ENCODE results near the gene ZNF513.
A peak's percentile ranks its signal among the peaks of the same experiment; 100 is the strongest.

Gene ZNF513

DNA sequence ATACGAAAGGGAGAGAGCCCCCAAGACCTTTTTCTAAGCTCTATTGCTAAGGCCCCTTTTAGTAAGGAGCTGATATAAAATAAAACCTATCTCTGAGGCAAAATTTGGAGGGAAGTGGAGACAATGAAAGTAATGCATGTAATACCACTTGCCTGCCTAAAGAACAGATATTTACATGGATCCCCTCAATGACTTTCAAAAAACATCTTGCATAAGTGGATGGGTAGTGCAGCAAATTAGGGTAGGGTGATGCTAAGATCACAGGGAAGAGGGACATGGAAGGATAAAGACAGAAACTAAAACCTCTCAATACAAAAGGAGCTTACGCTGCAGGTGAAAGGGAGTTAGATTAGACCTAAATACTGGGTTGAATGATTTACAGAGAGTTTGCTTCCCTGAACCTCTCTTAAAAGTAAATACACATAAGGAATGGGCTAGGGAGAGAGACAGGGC is 1.1 kb downstream of the ZNF513 start:
- Histone ChIP-seq H3K4me3 (ENCODE audit: low read length) (peak overlapping the region; percentile 87), H3K9me3 (ENCODE audit: control insufficient read depth, low read length) (no peaks in the 10 kb centered on the region), H3K36me3 (ENCODE audit: control insufficient read depth, insufficient read depth, low read length, severe bottlenecking) (peaks cover 69% of the 10 kb centered on the region), H3K27me3 (replicated peaks; ENCODE audit: control insufficient read depth, insufficient read depth, low read length) (no peaks in the 10 kb centered on the region), H3K9ac (ENCODE audit: low read length) (peak overlapping the region; percentile 92), H3K4me1 (ENCODE audit: control insufficient read depth, insufficient read depth, low read length) (peaks cover 39% of the 10 kb centered on the region)
- DNase-seq (ENCODE audit: low read depth), result no peak

- H3K4me3 ChIP-seq (ENCODE audit: low read length), result peak overlapping the region; percentile 87
- H3K9me3 ChIP-seq (ENCODE audit: control insufficient read depth, low read length), result no peaks in the 10 kb centered on the region
- H3K36me3 ChIP-seq (ENCODE audit: control insufficient read depth, insufficient read depth, low read length, severe bottlenecking), result peaks cover 69% of the 10 kb centered on the region
- peaks cover 40% of the 10 kb centered on the region for H3K4me1 ChIP-seq (ENCODE audit: control insufficient read depth, insufficient read depth, low read length)
- DNase-seq (ENCODE audit: low read depth), result no peak
- H3K9ac ChIP-seq (ENCODE audit: low read length), result peak overlapping the region; percentile 92
- H3K27me3 ChIP-seq (replicated peaks; ENCODE audit: control insufficient read depth, insufficient read depth, low read length), result no peaks in the 10 kb centered on the region
Observed at GRCh38 chr2:27378809-27379290, 1.7 kb downstream of the ZNF513 start.

GRCh38 chr2:27378096-27378808 is 2.3 kb downstream of the ZNF513 start:
- peaks cover 69% of the 10 kb centered on the region for H3K36me3 ChIP-seq (ENCODE audit: control insufficient read depth, insufficient read depth, low read length, severe bottlenecking)
- H3K4me3 ChIP-seq (ENCODE audit: low read length), result no peak overlapping the region
- H3K4me1 ChIP-seq (ENCODE audit: control insufficient read depth, insufficient read depth, low read length), result peaks cover 44% of the 10 kb centered on the region
- DNase-seq (ENCODE audit: low read depth), result no peak
- H3K9me3 ChIP-seq (ENCODE audit: control insufficient read depth, low read length), result no peaks in the 10 kb centered on the region
- no peaks in the 10 kb centered on the region for H3K27me3 ChIP-seq (replicated peaks; ENCODE audit: control insufficient read depth, insufficient read depth, low read length)
- peak overlapping the region; percentile 5 for H3K9ac ChIP-seq (ENCODE audit: low read length)

GRCh38 chr2:27377618-27378095 is 2.9 kb downstream of the ZNF513 start:
- no peak overlapping the region for H3K4me3 ChIP-seq (ENCODE audit: low read length)
- no peaks in the 10 kb centered on the region for H3K27me3 ChIP-seq (replicated peaks; ENCODE audit: control insufficient read depth, insufficient read depth, low read length)
- peak overlapping the region; percentile 5 for H3K9ac ChIP-seq (ENCODE audit: low read length)
- no peaks in the 10 kb centered on the region for H3K9me3 ChIP-seq (ENCODE audit: control insufficient read depth, low read length)
- no peak for DNase-seq (ENCODE audit: low read depth)
- peaks cover 72% of the 10 kb centered on the region for H3K36me3 ChIP-seq (ENCODE audit: control insufficient read depth, insufficient read depth, low read length, severe bottlenecking)
- H3K4me1 ChIP-seq (ENCODE audit: control insufficient read depth, insufficient read depth, low read length), result peaks cover 50% of the 10 kb centered on the region

DNA sequence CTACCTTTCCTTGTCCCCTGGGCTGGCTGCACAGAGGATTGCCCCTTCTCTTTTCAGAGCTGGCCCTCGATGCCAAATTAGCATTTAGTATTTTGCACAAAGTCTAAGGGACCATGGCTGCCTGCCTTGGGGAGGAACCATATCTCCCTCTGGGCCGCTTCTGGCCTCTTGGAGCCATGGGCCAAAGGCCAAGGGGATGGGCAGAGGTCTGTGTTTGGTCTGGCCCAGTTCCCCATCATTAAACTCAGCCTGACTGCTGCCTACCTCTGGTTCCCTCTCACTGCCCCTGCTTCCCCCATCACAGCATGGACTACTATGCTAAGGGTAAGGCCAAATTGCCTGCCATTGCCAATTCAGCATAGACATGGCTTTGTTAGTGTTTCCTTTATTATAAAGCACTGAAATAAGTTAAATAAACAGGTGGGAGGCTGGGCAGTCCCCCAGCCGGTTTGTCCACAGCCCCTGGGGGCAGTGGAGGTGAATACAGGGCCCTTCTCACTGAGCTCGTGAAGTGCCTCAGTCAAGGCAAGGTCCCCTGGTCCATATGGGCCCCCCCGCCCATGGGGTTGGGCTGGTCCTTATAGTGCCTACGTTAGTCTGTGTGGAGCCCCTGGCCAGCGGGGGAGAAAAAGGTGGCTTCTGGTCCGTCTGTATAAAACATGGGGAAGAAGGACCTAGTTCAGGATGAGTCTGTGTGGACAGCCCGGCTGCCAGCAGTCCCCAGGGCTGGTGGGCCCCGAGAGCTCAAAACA is 3.5 kb downstream of the ZNF513 start:
- DNase-seq (ENCODE audit: low read depth), result no peak
- H3K36me3 ChIP-seq (ENCODE audit: control insufficient read depth, insufficient read depth, low read length, severe bottlenecking), result peaks cover 73% of the 10 kb centered on the region
- no peak overlapping the region for H3K9ac ChIP-seq (ENCODE audit: low read length)
- no peaks in the 10 kb centered on the region for H3K9me3 ChIP-seq (ENCODE audit: control insufficient read depth, low read length)
- no peak overlapping the region for H3K4me3 ChIP-seq (ENCODE audit: low read length)
- no peaks in the 10 kb centered on the region for H3K27me3 ChIP-seq (replicated peaks; ENCODE audit: control insufficient read depth, insufficient read depth, low read length)
- H3K4me1 ChIP-seq (ENCODE audit: control insufficient read depth, insufficient read depth, low read length), result peaks cover 56% of the 10 kb centered on the region

DNA sequence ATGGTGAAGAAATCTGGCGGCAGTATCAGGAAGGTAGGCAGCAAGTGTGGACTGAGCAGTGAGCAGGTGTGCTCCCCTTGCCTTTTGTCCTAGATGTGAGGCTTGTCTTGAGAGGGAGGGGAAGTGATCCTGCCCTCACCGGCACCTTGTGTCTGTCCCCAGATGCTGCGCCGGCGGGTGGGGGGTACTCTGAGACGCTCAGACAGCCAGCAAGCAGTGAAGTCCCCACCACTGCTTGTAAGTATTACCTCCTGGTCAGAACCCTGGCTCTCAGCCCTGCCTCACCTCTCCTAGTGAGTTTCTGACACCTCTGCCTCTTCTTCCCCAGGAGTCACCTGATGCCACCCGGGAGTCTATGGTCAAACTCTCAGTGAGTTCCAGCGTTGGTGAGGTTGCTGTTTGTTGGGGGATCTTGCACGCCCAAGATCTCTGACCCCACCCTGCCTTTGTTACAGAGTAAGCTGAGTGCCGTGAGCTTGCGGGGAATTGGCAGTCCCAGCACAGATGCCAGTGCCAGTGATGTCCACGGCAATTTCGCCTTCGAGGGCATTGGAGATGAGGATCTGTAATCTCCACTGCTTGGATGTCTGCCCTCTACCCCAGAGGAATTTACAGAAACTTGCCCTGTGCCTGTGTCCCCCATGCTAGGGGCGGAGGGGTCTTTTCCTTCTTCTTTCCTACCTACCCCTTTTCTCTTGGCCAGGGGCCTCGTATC is 4.2 kb downstream of the ZNF513 start:
- no peaks in the 10 kb centered on the region for H3K27me3 ChIP-seq (replicated peaks; ENCODE audit: control insufficient read depth, insufficient read depth, low read length)
- peaks cover 60% of the 10 kb centered on the region for H3K4me1 ChIP-seq (ENCODE audit: control insufficient read depth, insufficient read depth, low read length)
- no peak overlapping the region for H3K9ac ChIP-seq (ENCODE audit: low read length)
- H3K4me3 ChIP-seq (ENCODE audit: low read length), result no peak overlapping the region
- no peak for DNase-seq (ENCODE audit: low read depth)
- H3K9me3 ChIP-seq (ENCODE audit: control insufficient read depth, low read length), result no peaks in the 10 kb centered on the region
- H3K36me3 ChIP-seq (ENCODE audit: control insufficient read depth, insufficient read depth, low read length, severe bottlenecking), result peaks cover 66% of the 10 kb centered on the region

DNA sequence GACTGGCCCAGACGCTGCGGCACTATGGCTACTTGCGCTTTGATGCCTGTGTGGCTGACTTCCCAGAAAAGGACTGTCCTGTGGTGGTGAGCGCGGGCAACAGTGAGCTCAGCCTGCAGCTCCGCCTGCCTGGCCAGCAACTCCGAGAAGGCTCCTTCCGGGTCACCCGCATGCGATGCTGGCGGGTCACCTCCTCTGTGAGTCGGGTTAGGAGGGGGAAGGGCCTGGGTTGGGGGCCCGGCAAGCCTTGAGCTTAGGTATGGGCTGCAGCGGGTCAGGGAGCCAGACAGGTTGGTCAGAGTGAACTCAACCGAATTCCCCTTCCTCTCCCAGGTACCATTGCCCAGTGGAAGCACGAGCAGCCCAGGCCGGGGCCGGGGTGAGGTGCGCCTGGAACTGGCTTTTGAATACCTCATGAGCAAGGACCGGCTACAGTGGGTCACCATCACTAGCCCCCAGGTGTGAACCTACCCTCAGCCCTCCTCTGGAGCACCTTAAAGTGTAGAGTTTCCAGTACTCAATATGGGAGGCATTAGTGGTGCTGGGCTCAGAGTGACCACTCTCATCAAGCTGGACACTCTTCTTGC is 4.9 kb downstream of the ZNF513 start:
- Histone ChIP-seq H3K9me3 (ENCODE audit: control insufficient read depth, low read length) (no peaks in the 10 kb centered on the region), H3K4me3 (ENCODE audit: low read length) (no peak overlapping the region), H3K27me3 (replicated peaks; ENCODE audit: control insufficient read depth, insufficient read depth, low read length) (no peaks in the 10 kb centered on the region), H3K4me1 (ENCODE audit: control insufficient read depth, insufficient read depth, low read length) (peaks cover 58% of the 10 kb centered on the region), H3K36me3 (ENCODE audit: control insufficient read depth, insufficient read depth, low read length, severe bottlenecking) (peaks cover 66% of the 10 kb centered on the region), H3K9ac (ENCODE audit: low read length) (no peak overlapping the region)
- DNase-seq (ENCODE audit: low read depth), result no peak

DNA sequence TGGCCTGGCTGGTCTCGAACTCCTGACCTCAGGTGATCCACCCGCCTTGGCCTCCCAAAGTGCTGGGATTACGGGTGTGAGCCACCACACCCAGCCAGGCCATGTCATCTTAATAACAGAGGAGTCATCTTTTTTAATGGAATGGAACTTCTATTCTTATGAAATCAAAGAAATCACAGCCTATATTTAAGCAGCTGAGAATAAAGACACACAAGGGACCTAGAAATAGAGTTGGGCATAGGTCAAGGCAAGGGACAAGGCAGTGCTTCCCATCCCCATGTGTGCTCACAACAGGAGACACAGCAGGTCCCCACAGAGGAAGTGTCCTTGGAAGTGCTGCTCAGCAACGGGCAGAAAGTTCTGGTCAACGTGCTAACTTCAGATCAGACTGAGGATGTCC is 7.0 kb downstream of the ZNF513 start:
- peaks cover 68% of the 10 kb centered on the region for H3K36me3 ChIP-seq (ENCODE audit: control insufficient read depth, insufficient read depth, low read length, severe bottlenecking)
- peaks cover 52% of the 10 kb centered on the region for H3K4me1 ChIP-seq (ENCODE audit: control insufficient read depth, insufficient read depth, low read length)
- no peak overlapping the region for H3K9ac ChIP-seq (ENCODE audit: low read length)
- H3K27me3 ChIP-seq (replicated peaks; ENCODE audit: control insufficient read depth, insufficient read depth, low read length), result no peaks in the 10 kb centered on the region
- DNase-seq (ENCODE audit: low read depth), result no peak
- no peaks in the 10 kb centered on the region for H3K9me3 ChIP-seq (ENCODE audit: control insufficient read depth, low read length)
- no peak overlapping the region for H3K4me3 ChIP-seq (ENCODE audit: low read length)

DNA sequence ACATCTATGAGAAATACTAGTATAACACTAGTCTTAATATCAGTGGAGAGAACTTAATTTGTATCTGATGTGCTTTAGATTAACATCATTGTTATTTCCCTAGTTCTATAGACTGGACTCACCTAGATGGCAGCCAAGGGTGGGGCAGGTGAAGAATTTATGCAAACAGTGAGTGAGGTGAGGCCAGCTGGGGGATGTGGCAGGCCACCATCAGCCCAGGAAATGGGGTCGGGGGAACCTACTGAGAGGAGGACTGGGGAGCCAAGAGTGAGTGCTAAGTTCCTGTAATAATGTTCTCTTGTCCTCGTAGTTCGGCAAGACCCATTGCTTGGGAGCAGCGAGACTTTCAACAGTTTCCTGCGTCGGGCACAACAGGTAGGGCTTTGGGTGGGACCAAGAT is 7.6 kb downstream of the ZNF513 start:
- Histone ChIP-seq H3K4me1 (ENCODE audit: control insufficient read depth, insufficient read depth, low read length) (peaks cover 47% of the 10 kb centered on the region), H3K9me3 (ENCODE audit: control insufficient read depth, low read length) (no peaks in the 10 kb centered on the region), H3K36me3 (ENCODE audit: control insufficient read depth, insufficient read depth, low read length, severe bottlenecking) (peaks cover 68% of the 10 kb centered on the region), H3K27me3 (replicated peaks; ENCODE audit: control insufficient read depth, insufficient read depth, low read length) (no peaks in the 10 kb centered on the region), H3K4me3 (ENCODE audit: low read length) (no peak overlapping the region), H3K9ac (ENCODE audit: low read length) (peak overlapping the region; percentile 99)
- DNase-seq (ENCODE audit: low read depth), result no peak

GRCh38 chr2:27370816-27371620 is 9.5 kb downstream of the ZNF513 start:
- peaks cover 35% of the 10 kb centered on the region for H3K4me1 ChIP-seq (ENCODE audit: control insufficient read depth, insufficient read depth, low read length)
- peaks cover 68% of the 10 kb centered on the region for H3K36me3 ChIP-seq (ENCODE audit: control insufficient read depth, insufficient read depth, low read length, severe bottlenecking)
- no peaks in the 10 kb centered on the region for H3K9me3 ChIP-seq (ENCODE audit: control insufficient read depth, low read length)
- H3K9ac ChIP-seq (ENCODE audit: low read length), result peak overlapping the region; percentile 99
- peak; percentile 59 for DNase-seq (ENCODE audit: low read depth)
- H3K27me3 ChIP-seq (replicated peaks; ENCODE audit: control insufficient read depth, insufficient read depth, low read length), result no peaks in the 10 kb centered on the region
- H3K4me3 ChIP-seq (ENCODE audit: low read length), result peak overlapping the region; percentile 96
